ENCODE results near the gene FREM1. TPM values are rescaled to one million over a fixed set of nuclear protein-coding genes. Genes with fewer than 3 reads are reported as not detected.

The FREM1 gene
- total and polyA plus RNA-seq, 10 of the 15 experiments (the other 5 are each of a cell fraction or from before 2014, with no cell fraction given), result 0.01 to 0.16 (median 0.08) TPM; not detected in 7

DNA sequence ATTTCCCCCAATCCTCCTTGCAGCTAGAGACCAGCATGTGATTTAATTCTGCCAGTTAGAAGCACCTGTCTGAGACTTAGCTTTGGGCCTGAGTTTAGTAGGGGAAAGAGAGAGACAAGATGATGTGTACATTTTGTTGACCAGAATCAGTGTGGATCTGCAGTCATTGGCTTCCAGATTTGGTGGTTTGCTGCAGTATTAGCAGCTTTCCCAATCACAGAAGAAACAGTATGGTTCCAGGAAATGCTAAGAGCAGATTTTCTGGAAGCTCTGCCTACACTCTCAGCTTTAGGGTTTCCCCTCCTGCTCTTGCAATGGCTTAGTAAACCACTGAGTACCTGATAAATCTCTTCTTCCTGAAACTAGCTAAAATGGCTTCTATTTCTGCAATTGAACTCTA is 48.8 kb upstream of the FREM1 start:
- SMC1A ChIA-PET (ENCODE audit: uncharacterized antibody, unreplicated experiment), result interaction anchor here (0.6 kb wide), 1 partner anchor 362 kb away, joined by 3 read pairs; no protein-coding TSS in a partner anchor
- POLR2A ChIA-PET, result no interaction called here
- DNase-seq (ENCODE audit: low read depth, low spot score) (no peak), ATAC-seq (no peak), FAIRE-seq (no peak)
- RAD21 ChIA-PET (ENCODE audit: unreplicated experiment), result no interaction called here
- no peak overlapping the region for H3K4me2 ChIP-seq (ENCODE audit: control insufficient read depth, insufficient read depth)
- H3K36me3 ChIP-seq (ENCODE audit: control insufficient read depth in 2 of 2, insufficient read depth in 2 of 2, low read length in 1 of 2), result no peaks in the 10 kb centered on the region
- no peaks in the 10 kb centered on the region for H3K27me3 ChIP-seq (replicated peaks in 1 of 2; ENCODE audit: control insufficient read depth in 2 of 2, insufficient read depth in 2 of 2, low read length in 1 of 2)
- no peaks in the 10 kb centered on the region; the same call in 2 of the 3 replicates for H3K9me3 ChIP-seq (replicated peaks; ENCODE audit: control insufficient read depth, insufficient read depth, low read length)
- no peak overlapping the region for H3K27ac ChIP-seq (ENCODE audit: control insufficient read depth, insufficient read depth)
- CTCF ChIA-PET, result interaction anchor here (0.9 kb wide), 1 partner anchor 10 kb away, joined by 3 read pairs; no protein-coding TSS in a partner anchor
- intact Hi-C loops (cut with micrococcal nuclease; ENCODE audit: unreplicated experiment) (no loop called here), in situ Hi-C loops (cut with MboI) (no loop called here)
- TF ChIP-seq MTA2 (IDR thresholded peaks at IDR 0.05; ENCODE audit: low read depth), result no peak
- no peak for TF ChIP-seq SUPT20H (IDR thresholded peaks at IDR 0.05; ENCODE audit: borderline replicate concordance, control insufficient read depth, low read depth, low read length)
- TF ChIP-seq ETV6 (conservative IDR thresholded peaks at IDR 0.05 in 1 of 2, IDR thresholded peaks at IDR 0.05 in 1 of 2; ENCODE audit: borderline replicate concordance in 1 of 2, low read depth in 1 of 2), result no peak
- no peak for TF ChIP-seq IRF4 (IDR thresholded peaks at IDR 0.05; ENCODE audit: low read depth, low read length)
- TF ChIP-seq, protein P1, sequence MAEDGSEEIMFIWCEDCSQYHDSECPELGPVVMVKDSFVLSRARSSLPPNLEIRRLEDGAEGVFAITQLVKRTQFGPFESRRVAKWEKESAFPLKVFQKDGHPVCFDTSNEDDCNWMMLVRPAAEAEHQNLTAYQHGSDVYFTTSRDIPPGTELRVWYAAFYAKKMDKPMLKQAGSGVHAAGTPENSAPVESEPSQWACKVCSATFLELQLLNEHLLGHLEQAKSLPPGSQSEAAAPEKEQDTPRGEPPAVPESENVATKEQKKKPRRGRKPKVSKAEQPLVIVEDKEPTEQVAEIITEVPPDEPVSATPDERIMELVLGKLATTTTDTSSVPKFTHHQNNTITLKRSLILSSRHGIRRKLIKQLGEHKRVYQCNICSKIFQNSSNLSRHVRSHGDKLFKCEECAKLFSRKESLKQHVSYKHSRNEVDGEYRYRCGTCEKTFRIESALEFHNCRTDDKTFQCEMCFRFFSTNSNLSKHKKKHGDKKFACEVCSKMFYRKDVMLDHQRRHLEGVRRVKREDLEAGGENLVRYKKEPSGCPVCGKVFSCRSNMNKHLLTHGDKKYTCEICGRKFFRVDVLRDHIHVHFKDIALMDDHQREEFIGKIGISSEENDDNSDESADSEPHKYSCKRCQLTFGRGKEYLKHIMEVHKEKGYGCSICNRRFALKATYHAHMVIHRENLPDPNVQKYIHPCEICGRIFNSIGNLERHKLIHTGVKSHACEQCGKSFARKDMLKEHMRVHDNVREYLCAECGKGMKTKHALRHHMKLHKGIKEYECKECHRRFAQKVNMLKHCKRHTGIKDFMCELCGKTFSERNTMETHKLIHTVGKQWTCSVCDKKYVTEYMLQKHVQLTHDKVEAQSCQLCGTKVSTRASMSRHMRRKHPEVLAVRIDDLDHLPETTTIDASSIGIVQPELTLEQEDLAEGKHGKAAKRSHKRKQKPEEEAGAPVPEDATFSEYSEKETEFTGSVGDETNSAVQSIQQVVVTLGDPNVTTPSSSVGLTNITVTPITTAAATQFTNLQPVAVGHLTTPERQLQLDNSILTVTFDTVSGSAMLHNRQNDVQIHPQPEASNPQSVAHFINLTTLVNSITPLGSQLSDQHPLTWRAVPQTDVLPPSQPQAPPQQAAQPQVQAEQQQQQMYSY (CRISPR knock-in tag; IDR thresholded peaks at IDR 0.05), result no peak
- no peak for TF ChIP-seq NFIC (IDR thresholded peaks at IDR 0.05; ENCODE audit: low read depth, low read length)
- TF ChIP-seq SRF (IDR thresholded peaks at IDR 0.05; ENCODE audit: low read depth in 2 of 2, low read length in 2 of 2), result no peak
- TF ChIP-seq SREBF1 (IDR thresholded peaks at IDR 0.05; ENCODE audit: low read length), result no peak
- no peak for TF ChIP-seq ZNF24 (IDR thresholded peaks at IDR 0.05)
- TF ChIP-seq, protein P2, sequence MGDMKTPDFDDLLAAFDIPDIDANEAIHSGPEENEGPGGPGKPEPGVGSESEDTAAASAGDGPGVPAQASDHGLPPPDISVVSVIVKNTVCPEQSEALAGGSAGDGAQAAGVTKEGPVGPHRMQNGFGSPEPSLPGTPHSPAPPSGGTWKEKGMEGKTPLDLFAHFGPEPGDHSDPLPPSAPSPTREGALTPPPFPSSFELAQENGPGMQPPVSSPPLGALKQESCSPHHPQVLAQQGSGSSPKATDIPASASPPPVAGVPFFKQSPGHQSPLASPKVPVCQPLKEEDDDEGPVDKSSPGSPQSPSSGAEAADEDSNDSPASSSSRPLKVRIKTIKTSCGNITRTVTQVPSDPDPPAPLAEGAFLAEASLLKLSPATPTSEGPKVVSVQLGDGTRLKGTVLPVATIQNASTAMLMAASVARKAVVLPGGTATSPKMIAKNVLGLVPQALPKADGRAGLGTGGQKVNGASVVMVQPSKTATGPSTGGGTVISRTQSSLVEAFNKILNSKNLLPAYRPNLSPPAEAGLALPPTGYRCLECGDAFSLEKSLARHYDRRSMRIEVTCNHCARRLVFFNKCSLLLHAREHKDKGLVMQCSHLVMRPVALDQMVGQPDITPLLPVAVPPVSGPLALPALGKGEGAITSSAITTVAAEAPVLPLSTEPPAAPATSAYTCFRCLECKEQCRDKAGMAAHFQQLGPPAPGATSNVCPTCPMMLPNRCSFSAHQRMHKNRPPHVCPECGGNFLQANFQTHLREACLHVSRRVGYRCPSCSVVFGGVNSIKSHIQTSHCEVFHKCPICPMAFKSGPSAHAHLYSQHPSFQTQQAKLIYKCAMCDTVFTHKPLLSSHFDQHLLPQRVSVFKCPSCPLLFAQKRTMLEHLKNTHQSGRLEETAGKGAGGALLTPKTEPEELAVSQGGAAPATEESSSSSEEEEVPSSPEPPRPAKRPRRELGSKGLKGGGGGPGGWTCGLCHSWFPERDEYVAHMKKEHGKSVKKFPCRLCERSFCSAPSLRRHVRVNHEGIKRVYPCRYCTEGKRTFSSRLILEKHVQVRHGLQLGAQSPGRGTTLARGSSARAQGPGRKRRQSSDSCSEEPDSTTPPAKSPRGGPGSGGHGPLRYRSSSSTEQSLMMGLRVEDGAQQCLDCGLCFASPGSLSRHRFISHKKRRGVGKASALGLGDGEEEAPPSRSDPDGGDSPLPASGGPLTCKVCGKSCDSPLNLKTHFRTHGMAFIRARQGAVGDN (IDR thresholded peaks at IDR 0.05), result no peak
- TF ChIP-seq NR2F1 (conservative IDR thresholded peaks at IDR 0.05), result no peak
- no peak for TF ChIP-seq RFX5 (IDR thresholded peaks at IDR 0.05; ENCODE audit: low read depth, low read length)
- TF ChIP-seq MEF2B (IDR thresholded peaks at IDR 0.05; ENCODE audit: partially characterized antibody, poor library complexity, severe bottlenecking), result no peak
- no peak for TF ChIP-seq CHD1 (IDR thresholded peaks at IDR 0.05; ENCODE audit: low read depth, low read length)
- no TSS peak for BruUV-seq (replicated peaks)
- no peak overlapping the region for H3K4me3 ChIP-seq
- H3K9ac ChIP-seq (ENCODE audit: control insufficient read depth, insufficient read depth, low read length), result no peak overlapping the region
- H3K79me2 ChIP-seq (ENCODE audit: control insufficient read depth, insufficient read depth, low read length), result no peaks in the 10 kb centered on the region
- H4K20me1 ChIP-seq (ENCODE audit: control insufficient read depth, insufficient read depth), result no peaks in the 10 kb centered on the region
- no peaks in the 10 kb centered on the region for H3K4me1 ChIP-seq (ENCODE audit: control insufficient read depth, insufficient read depth, low read length)
- H2AFZ ChIP-seq (ENCODE audit: control insufficient read depth, low read depth, low read length), result no peak overlapping the region
